Lung (tissue), 12 donors: ENCODE results near the gene TNFAIP3. TPM values are rescaled to one million over a fixed set of nuclear protein-coding genes. Genes with fewer than 3 reads are reported as not detected.

ENCODE experiments used
- ATAC-seq: fragments of 200-7000 bp; cut with Tn5 transposase; one replicate; pipeline ENCODE4 v1.9.1; 2020; ENCODE audit warnings: moderate number of reproducible peaks; ENCODE audit not compliant: insufficient read depth, low FRiP score
- DNase-seq, 3 donors: peaks; one replicate each; pipeline ENCODE4 v3.0.0-alpha.2; 2013 to 2017
- H3K27ac ChIP-seq, 2 donors: one replicate each; pipeline ENCODE4 v1.5.1; 2013; ENCODE audit warnings: mild to moderate bottlenecking in 2 of 2, moderate library complexity in 2 of 2, control low read depth in 1 of 2, inconsistent platforms in 1 of 2, low read depth in 1 of 2, low read length in 1 of 2
- H3K27me3 ChIP-seq, 3 donors: one replicate each; pipeline ENCODE4 v1.5.1; 2013; ENCODE audit warnings: low read length in 2 of 3; ENCODE audit not compliant: control insufficient read depth in 3 of 3, insufficient read depth in 3 of 3
- H3K36me3 ChIP-seq, 4 donors: one replicate each; pipeline ENCODE4 v1.5.1; 2013; ENCODE audit warnings: low read length in 4 of 4, mild to moderate bottlenecking in 1 of 4, moderate library complexity in 1 of 4; ENCODE audit not compliant: control insufficient read depth in 4 of 4, insufficient read depth in 4 of 4
- H3K4me1 ChIP-seq, 5 donors: one replicate each; pipeline ENCODE4 v1.5.1; 2013; ENCODE audit warnings: low read length in 5 of 5, mild to moderate bottlenecking in 2 of 5, moderate library complexity in 1 of 5; ENCODE audit not compliant: control insufficient read depth in 5 of 5, insufficient read depth in 5 of 5
- H3K4me3 ChIP-seq: one replicate; pipeline ENCODE4 v1.5.1; 2013; ENCODE audit warnings: mild to moderate bottlenecking, control low read depth, moderate library complexity
- H3K9ac ChIP-seq, 2 donors: one replicate each; pipeline ENCODE4 v1.5.1; 2013; ENCODE audit warnings: low read length in 2 of 2, control low read depth in 1 of 2; ENCODE audit not compliant: insufficient read depth in 1 of 2
- H3K9me3 ChIP-seq, 4 donors: one replicate each; pipeline ENCODE4 v1.5.1; 2013; ENCODE audit warnings: low read length in 3 of 4, mild to moderate bottlenecking in 1 of 4, moderate library complexity in 1 of 4; ENCODE audit not compliant: control insufficient read depth in 4 of 4, insufficient read depth in 3 of 4
- WGBS, 2 donors: extraction: QIAGEN DNeasy Blood & Tissue Kit; methylation state at CpG; one replicate each; pipeline ENCODE4 v1.1.7; 2013; 5-methylcytosine and 5-hydroxymethylcytosine counted together
- polyA plus RNA-seq, 2 donors: library from polyadenylated mRNA; stranded (reverse); fragments of 200-250 nt; gene quantifications; one replicate each; pipeline ENCODE4 v1.2.1, GENCODE V29; 2013
- total RNA-seq, 2 donors: library from RNA; depleted of rRNA in 1 of 2; stranded (reverse); fragments of >200 nt in 1 of 2; gene quantifications; one replicate each; pipeline ENCODE4 v1.2.1, GENCODE V29; 2014 to 2021
- TF ChIP-seq, protein P1 (sequence below): IDR thresholded peaks from 2 replicates; pipeline ENCODE4 v1.5.1; 2012; ENCODE audit warnings: mild to moderate bottlenecking; ENCODE audit errors: control extremely low read depth, extremely low read depth
- donor health status: control.
- donor health status: control.
- donor health status: Bipolar disorder and iron deficiency.
- donor health status: healthy.
- donor health status: DM: yes; HTN: yes; CAD: no.

TNFAIP3 gene
- total and polyA plus RNA-seq, 4 donors = 13.4 to 396 (median 87.5) TPM

GRCh38 chr6:137931849-137932465 is 64.9 kb downstream of the TNFAIP3 start:
- TF ChIP-seq, protein P1, sequence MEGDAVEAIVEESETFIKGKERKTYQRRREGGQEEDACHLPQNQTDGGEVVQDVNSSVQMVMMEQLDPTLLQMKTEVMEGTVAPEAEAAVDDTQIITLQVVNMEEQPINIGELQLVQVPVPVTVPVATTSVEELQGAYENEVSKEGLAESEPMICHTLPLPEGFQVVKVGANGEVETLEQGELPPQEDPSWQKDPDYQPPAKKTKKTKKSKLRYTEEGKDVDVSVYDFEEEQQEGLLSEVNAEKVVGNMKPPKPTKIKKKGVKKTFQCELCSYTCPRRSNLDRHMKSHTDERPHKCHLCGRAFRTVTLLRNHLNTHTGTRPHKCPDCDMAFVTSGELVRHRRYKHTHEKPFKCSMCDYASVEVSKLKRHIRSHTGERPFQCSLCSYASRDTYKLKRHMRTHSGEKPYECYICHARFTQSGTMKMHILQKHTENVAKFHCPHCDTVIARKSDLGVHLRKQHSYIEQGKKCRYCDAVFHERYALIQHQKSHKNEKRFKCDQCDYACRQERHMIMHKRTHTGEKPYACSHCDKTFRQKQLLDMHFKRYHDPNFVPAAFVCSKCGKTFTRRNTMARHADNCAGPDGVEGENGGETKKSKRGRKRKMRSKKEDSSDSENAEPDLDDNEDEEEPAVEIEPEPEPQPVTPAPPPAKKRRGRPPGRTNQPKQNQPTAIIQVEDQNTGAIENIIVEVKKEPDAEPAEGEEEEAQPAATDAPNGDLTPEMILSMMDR = no peak
- DNase-seq = no peak
- H3K27ac ChIP-seq = no peak overlapping the region
- H3K36me3 ChIP-seq = no peaks in the 10 kb centered on the region
- no peaks in the 10 kb centered on the region for H3K27me3 ChIP-seq
- WGBS, 2 donors = 70 to 78% methylated on average over 6 of the region's 6 CpGs
- no peaks in the 10 kb centered on the region for H3K9me3 ChIP-seq
- H3K4me3 ChIP-seq = no peak overlapping the region
- ATAC-seq = no peak
- H3K4me1 ChIP-seq = peaks cover 0 to 7% (median 2%) of the 10 kb centered on the region in 5 donors
- H3K9ac ChIP-seq = no peak overlapping the region

Other genes with a start within 250 kb of the TNFAIP3 start
- 10 to 100 TPM; 22.4 to 29.1 TPM for gene PERP, start 240.2 kb downstream of the TNFAIP3 start, total RNA-seq
- gene PERP, start 240.2 kb downstream of the TNFAIP3 start, polyA plus RNA-seq = 10 to 100 TPM; 25.8 to 32.6 TPM